NCI-H1694 (cell line): ENCODE measurements around the gene HYLS1.
"Not testable (repeated sequence)": the region's sequence is repeated elsewhere in the genome, so short reads cannot be mapped to it uniquely, and the experiment has no call there.

Experiments
- DNase-seq: peaks from one replicate; lab custom pipeline; 2025; lab: John Stamatoyannopoulos, UW

The HYLS1 gene, protein sequence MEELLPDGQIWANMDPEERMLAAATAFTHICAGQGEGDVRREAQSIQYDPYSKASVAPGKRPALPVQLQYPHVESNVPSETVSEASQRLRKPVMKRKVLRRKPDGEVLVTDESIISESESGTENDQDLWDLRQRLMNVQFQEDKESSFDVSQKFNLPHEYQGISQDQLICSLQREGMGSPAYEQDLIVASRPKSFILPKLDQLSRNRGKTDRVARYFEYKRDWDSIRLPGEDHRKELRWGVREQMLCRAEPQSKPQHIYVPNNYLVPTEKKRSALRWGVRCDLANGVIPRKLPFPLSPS

DNA sequence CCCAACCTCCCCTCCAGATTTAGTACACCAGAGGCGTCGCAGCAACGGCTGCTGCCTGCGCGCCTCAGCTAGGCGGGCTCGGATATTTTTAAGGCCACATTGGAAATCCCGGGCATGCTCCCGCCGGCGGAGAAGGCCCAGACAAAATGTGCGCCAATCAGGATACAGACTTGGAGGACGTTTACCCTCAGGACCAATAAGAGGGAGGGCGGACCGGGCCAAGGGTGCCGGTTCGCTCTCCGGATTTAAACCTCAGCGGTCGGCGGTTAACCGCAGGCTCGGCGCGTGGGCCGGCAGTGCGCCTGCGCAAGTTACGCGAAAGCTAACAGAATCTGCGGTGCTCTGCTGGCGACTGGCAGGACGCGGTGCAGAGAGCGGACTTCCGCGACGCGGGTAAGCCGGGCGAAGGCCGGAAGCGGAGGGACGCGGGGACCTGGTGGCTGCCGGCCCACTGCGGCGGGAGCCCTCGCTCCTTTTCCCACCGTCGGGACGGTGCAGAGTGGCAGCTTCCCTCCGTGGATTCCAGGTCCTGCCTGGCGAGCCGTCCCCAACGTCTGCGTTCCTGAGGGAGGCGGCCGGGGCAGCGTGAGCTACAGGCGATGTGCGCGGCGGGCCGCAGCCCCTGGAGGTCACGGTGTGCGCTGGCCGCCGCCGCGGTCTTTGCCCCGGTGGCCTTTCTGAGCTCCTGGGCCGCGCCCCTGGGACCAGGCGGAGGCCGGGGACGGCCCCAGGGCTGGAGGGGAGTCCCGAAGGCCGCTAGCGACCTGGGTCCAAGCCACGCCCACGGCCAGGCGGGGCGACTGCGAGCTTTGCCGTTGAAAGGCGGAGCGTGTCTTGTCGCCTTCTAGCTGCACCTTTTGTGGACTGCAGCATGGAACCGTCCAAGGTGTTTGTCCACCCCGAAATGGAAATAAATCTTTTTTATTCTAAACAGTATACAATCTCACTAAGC is at the start of gene HYLS1:
Gene HYLS1 (plus strand): TSS at position 296 of the 952 bp plus-strand sequence. CDS start 11,701 bp downstream, outside the sequence.
- DNase-seq: peak; percentile 30

DNA sequence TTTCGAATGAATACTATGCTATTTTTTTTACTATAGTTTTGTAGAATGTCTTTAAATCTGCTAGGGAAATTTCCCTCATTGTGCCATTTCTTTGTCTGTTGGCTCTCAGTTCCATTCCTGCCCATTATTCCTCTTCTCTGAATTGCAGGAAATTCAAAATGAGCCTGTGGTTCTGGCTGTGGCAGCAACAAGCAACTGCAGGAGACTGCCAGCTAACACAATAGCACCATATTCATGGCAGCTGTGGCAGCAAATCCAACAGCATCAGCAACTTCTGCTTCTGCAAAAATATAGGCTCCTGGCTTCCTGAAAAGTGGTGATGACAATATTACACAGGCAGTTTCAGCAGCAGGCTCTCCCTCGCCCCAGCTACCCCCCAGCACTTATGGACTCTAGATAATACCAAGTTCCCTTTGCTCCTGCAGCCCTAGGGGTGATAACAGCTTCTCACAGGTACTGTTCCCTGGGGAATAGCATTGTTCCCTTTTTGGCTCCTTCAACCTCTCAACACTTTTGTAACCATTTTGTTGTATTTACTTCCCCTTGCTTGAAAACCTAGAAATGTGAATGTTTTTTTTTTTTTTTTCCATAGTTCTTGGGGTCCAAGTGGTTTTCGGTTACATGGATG is 45.0 kb upstream of the HYLS1 start:
- no peak for DNase-seq

DNA sequence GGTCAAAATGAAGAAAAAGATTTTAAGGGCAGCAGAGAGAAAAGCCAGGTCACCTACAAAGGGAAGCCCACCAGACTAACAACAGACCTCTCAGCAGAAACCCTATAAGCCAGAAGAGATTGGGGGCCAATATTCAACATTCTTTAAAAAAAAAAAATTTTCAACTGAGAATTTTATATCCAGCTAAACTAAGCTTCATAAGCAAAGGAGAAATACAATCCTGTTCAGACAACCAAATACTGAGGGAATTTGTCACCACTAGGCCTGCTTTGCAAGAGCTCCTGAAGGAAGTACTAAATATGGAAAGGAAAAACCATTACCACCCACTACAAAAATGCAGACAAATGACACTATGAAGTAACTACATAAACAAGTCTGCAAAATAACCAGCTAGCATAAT is 41.3 kb upstream of the HYLS1 start:
- DNase-seq: no peak

DNA sequence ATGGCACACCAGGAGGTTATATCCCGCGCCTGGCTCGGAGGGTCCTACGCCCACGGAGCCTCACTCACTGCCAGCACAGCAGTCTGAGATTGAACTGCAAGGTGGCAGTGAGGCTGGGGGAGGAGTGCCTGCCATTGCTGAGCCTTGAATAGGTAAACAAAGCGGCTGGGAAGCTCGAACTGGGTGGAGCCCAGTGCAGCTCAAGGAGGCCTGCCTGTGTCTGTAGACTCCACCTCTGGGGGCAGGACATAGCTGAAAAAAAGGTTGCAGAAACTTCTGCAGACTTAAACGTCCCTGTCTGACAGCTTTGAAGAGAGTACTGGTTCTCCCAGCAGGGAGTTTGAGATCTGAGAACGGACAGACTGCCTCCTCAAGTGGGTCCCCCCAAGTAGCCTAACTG is 29.8 kb upstream of the HYLS1 start:
- DNase-seq: not testable (repeated sequence)

DNA sequence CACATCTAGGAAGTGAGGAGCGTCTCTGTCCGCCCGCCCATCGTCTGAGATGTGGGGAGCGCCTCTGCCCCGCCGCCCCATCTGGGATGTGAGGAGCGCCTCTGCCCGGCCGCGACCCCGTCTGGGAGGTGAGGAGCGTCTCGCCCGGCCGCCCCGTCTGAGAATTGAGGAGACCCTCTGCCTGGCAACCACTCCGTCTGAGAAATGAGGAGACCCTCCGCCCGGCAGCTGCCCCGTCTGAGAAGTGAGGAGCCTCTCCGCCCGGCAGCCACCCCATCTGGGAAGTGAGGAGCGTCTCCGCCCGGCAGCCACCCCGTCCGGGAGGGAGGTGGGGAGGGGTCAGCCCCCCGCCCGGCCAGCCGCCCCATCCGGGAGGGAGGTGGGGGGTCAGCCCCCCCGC is 24.7 kb upstream of the HYLS1 start:
- not testable (repeated sequence) for DNase-seq

DNA sequence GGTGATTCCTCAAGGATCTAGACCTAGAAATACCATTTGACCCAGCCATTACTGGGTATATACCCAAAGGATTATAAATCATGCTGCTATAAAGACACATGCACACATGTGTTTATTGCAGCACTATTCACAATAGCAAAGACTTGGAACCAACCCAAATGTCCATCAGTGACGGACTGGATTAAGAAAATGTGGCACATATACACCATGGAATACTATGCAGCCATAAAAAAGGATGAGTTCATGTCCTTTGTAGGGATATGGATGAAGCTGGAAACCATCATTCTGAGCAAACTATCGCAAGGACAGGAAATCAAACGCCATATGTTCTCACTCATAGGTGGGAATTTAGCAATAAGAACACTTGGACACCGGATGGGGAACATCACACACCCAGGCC is 22.1 kb upstream of the HYLS1 start:
- DNase-seq: not testable (repeated sequence)

DNA sequence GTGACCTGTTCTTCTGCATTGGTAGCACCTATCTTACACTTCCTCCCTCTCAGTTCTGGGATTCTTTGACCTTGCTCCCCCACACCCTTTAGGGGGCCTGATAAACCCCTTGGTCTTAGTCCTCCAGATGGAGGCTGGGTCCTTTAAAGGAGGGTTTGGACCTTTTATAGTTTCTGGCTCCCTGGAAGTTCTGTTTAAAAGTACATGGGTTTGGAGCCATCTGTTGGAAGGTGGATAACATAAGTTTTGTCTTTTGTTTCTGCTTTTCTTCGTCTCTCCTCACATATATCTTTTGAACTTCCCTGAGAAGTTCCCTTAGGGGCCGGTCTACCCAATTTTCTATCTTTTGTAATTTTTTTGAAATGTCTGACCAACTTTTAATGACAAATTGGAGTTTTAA is 17.9 kb upstream of the HYLS1 start:
- DNase-seq: no peak

DNA sequence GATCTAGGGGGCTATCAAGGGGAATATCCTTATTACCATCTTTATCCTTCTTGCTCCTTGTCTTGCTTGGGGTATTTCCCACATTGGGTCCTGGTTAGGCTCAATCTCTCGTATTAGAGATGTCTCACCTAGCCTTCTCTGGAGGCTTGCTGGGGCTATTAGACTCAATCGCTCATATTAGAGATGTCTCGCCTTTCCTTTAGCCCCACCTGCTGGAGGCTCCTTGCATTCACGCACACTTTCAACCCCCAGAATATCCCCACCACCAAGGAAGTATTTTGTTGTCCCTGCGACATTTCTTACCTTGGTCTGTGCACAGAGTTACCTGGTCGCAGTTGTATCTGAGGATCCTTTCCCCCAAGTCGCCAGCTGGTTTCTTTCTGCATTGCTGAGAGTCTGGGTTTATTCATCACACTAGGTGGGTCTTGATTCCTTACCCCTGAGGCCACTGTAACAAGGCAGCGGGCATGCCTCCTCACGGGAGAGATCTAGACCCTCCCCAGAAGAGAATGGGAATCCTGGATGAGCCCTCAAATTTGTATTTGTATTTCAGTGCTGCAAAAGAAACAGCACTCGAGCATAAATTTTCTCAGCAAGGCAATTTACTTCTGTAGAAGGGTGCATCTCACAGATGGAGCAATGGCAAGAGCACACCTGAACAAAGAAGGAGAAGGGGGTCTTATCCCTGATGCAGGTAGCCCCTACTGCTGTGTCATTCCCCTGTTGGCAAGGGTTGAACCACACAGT is 15.9 kb upstream of the HYLS1 start:
- DNase-seq: no peak

DNA sequence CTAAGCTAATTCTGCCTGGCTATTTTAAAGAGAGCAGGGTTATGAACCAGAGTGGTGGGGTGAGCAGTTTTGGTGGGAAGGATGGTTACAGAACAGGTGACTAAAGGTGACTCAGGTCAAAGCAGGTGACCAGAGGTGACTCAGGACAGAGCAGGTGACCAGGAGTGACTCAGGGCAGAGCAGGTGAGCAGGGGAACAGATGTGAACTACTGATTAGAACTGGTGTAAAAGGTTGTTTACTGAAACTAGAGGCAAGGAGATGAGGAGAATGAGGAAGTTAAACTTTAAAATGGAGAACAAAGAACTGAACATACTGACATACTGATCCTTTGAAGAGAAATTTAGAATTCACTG is 15.4 kb upstream of the HYLS1 start:
- no peak for DNase-seq

DNA sequence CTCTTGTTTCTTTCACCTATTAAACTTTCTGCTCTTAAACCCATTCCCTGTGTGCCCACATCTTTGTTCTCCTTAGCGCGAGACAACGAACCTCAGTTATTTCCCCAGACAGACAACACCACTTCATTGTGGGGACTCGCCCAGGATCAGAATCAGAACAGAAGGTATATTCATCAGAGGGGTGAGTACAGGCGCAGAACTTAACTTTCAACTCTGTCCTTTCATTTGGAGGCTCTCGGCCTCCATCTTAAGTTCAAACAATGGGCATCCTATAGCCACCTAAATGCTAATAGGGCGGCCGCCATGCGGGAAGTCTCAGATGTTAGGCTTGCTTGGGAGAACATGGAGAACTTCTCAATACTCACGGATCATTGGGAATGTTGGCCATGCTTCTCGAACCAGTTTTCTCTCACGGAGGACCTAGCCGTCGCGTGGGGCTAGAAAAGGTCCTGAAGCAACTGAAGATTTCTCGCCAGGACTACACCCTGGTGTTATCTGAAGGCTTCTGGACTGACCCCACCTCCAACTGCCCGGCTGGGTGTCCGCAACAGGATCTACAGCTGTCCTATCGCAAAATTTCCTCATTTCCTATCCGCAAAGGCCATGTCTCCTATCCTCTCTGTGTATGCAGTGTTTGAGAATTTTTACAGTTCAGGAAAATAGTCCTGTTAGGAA is 13.4 kb upstream of the HYLS1 start:
- DNase-seq: no peak

DNA sequence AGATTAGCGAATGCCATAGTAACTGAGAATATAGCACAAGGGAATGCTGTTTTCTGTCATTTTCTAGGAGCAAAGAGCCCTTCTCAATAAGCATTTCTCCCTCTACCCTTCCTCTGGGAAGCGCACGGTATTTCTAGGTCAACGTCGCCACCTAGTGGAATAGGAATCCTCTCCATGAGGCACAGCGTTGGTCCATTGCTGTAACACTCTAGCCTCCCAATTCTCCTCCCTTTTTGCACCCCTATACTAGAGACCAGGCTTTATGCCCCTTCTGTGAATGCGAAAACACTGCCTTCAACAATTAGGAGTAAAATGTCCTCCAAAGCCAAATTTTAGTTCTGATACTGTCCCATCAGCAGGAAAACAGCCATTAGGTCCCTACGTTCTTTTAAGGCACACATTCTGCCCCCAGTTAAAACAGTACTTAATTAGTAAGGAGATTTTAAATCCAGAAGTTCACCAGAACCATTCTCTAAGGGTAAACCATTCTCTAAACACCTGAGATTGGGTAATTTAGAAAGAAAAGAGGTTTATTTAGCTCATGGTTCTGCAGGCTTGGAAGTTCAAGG is 12.8 kb upstream of the HYLS1 start:
- DNase-seq: peak; percentile 28

DNA sequence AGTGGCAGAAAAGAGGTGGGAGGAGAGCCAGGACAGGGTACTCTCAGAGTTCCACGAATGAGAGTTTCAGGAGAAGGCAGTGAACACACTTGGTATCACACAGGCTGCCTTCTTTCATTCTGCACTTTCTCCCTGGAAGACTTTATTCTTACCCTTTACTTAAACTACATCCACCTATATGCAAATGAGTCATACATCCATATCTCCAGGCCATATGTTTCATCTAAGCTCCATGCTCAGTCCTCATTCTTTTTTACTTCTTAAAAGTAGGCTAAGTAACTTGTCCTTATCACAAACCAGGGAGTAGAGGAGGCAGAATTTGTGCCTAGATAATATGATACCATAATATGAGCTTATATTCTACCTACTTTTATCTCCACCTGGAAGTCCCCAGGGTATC is 6.2 kb upstream of the HYLS1 start:
- no peak for DNase-seq

DNA sequence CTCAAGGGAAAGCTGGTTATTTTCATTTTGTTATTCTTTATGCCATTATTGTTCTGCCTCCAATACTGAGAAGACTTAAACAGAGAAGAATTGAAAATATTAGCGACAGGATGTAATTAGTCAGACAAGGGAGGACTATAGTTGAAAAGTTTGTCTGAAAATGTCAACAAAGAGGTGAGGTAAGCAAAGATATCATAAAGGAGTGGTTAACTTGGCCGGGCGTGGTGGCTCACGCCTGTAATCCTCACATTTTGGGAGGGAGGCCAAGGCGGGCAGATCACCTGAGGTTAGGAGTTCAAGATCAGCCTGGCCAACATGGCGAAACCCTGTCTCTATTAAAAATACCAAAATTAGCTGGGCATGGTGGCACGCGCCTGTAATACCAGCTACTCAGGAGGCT is 4.1 kb upstream of the HYLS1 start:
- DNase-seq: no peak

DNA sequence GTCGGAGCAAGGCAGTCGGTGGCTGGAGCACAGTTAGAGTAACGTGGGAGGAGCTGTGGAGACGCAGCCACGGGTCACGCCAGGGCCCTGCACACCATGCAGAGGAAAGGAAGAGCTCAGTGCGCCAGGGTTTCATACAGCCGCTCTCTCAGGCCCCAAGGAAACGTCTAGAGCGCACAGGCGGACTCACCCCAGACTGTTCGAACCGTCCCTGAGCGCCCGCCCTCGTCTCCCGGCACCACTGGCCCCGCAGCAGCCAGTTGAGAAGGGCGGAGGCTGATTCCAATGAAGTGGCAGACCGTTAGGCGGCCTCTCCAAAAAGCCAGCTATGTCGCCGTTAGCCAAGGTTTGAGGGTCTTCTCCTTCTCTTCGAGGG is 483 bp upstream of the HYLS1 start:
- no peak for DNase-seq

DNA sequence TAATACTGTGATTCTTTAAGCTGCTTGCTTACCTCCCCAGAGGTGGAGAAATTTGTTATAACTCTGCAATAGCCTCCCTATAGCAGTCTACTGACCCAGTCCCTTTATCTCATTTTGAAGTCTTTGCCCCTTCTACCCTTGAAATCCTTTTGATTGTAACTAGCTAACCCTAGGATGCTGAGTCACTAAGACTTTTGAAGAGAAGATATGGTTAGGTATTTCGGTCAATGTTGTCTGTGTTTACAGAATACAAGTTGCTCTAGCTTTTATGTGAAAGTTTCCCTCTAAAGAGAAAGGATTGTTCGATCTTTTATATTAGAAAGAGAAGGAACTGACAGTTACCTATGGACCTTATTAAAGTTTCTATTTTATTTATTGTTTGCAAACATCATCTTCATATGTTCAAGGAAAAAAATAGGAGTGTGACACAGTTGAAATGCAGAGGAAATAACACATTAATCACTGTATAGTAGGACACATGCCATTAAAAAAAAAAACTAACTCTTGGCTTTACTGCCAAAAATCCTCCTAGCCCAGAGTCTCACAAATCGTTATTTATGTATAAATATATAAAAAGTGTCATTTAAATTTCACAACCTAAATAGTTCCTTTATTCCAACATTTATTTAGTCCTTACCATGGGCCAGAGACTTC is 3.1 kb downstream of the HYLS1 start:
- DNase-seq: no peak

DNA sequence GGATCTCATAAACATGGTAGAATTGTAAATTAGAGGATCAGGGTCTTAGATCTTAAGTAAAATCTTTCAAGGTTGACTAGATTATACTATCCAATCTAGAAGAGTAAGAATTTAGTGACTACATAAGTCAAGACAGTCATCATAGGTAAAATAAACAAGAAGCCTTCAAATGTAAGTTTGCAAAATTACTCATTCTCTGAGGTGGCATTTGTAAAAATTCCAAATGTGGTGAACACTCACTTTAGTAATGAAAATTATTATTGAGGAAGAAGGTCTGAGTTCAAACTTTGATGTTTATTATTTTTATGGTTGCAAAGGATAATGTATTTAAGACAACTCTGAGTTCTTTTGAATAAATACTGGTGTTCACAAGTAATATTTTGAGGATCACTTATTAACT is 4.6 kb downstream of the HYLS1 start:
- no peak for DNase-seq

DNA sequence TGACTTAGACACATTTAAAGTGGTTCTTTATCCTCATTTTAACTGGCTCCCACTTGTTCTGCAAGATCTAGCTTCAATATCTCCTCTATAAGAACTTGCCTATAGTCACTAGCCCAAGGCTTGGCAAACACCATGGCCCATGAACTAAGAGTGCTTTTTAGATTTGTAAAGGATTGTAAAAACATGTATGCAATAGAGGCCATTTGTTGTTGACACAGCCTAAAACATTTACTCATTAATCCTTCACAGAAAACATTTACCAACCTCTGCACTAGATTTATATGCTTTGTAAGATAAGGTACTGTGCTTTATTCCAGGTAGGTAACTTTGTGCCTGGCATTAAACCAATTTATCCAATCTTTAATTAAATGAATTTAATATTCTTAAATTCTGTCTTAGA is 5.5 kb downstream of the HYLS1 start:
- no peak for DNase-seq

DNA sequence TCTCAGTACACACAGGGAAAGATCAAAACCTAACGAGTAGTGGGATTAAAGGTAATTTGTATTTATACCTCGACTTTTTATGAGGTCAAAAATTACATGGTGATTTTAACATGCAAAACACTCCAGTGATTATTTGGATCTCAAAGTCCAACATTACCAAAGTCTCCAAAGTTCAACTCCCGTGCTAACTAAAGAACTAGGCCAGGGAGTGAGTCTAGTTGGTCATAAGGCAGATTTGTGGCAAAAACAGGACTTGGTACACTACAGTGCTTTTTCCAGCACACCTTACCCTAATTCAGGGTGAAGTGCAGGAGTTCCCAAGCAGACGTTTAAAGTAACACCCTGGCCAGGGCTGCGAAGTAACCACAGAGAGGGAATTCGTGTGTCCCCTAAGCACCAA is 14.4 kb downstream of the HYLS1 start:
- no peak for DNase-seq

DNA sequence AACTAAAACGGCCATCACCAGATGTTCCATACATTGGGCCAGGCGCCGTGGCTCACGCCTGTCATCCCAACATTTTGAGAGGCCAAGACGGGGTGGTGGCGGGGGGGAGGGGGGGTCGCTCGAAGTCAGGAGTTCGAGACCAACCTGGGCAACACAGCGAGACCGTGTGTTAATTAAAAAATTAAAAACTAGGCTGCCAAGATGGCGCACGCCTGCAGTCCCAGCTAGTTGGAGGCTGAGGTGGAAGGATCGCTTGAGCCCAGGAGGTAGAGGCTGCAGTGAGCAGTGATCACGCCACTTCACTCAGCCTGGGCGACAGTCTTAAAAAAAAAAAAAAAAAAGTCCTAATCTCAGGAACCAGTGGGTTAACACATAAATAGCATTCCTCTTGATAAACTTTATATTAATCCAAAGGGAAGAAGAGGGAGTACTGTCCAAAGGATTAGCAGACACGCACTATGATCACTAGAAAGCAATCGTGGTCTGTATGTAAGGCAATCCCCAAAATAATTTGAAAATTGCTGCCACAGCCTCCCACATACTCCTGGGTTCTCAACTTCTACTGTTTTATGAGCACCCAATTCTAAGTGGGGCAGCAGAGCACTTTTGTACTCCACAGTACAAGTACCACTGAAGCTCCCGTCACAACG is 14.9 kb downstream of the HYLS1 start:
- DNase-seq: no peak
